GM21717 (cell line): Measurements from ENCODE around the gene P2RY12.
"Not testable (repeated sequence)": the region's sequence is repeated elsewhere in the genome, so short reads cannot be mapped to it uniquely, and the experiment has no call there.

Experiments
- ATAC-seq: cut with Tn5 transposase; IDR thresholded peaks from one replicate; pipeline ENCODE4 v1.9.1; 2021; ENCODE audit warnings: mild to moderate bottlenecking, moderate library complexity; ENCODE audit not compliant: unreplicated experiment

Gene P2RY12

GRCh38 chr3:151393146-151393830, 8.7 kb upstream of the P2RY12 start:
- ATAC-seq: no peak

DNA sequence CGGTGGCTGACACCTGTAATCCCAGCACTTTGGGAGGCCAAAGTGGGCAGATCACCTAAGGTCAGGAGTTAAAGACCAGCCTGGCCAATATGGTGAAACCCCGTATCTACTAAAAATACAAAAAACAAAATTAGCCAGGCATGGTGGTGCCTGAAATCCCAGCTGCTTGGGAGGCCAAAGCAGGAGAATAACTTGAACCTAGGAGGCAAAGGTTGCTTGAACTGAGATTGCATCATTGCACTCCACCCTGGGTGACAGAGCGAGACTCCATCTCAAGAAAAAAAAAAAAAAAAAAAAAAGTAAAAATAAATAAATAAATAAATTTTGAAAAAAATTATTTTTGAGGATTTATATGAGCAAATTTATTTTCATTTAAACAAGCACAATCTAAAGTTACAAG, 7.6 kb upstream of the P2RY12 start:
- not testable (repeated sequence) for ATAC-seq

GRCh38 chr3:151391720-151392119, 7.2 kb upstream of the P2RY12 start:
- ATAC-seq: no peak

- no peak for ATAC-seq
Observed at GRCh38 chr3:151387842-151388241, 3.3 kb upstream of the P2RY12 start.

DNA sequence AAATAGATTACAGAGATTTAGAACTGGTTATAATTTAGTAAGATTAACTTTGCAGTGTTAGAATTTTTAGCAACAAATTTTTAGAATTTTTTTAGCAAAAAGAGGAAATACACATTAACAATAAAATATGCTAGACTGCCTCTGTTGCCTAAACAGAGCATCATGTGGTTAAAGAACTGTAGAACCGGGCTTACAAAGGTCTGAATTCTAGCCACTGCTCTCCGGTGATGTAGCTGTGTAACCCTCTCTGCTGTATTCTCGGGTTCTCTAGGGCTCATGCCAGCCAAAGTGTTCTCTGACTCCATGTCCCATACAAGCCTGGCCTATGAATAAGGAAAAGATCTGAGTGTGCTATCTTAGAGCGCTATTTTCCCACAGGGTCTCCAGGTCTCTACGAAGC, 2.9 kb upstream of the P2RY12 start:
- ATAC-seq: no peak

DNA sequence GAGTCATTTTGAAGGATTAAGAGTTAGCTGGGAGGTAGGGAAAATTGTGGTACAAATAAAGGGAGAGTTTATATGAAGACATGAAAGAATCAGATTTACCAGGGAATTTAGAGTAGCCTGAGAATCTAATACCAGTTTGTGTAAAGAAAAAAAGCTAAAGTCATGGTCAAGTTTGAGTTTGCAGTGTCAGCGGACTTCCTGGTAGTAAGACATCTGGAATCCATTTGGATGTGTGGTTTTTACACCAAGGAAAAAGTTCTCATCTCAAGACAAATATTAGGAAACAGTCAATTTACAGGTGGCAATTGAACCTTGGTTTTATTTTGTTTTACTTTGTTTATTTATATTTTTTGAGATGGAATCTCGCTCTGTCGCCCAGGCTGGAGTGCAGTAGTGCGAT, 1.5 kb upstream of the P2RY12 start:
- no peak for ATAC-seq

- ATAC-seq: peak; percentile 57
Observed at GRCh38 chr3:151383956-151384355, 597 bp downstream of the P2RY12 start.

DNA sequence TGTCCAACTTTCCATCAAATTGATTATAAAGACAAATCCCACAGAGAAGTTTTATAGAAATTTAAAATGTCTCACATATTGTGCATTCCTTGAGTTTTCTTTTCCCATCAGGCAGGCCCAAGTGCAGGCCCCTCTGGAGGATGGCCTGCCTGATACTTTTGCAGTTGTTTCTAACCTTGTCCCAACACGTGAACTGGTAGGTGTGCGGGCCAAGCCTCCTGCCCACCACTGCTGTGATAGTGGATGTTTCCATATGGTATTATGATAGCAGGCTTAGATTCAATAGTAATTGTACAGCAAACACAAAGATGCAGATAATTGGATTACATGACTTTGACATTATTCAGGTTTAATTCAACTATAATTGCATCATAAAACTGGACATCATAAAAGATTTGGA, 1.4 kb downstream of the P2RY12 start:
- ATAC-seq: no peak

DNA sequence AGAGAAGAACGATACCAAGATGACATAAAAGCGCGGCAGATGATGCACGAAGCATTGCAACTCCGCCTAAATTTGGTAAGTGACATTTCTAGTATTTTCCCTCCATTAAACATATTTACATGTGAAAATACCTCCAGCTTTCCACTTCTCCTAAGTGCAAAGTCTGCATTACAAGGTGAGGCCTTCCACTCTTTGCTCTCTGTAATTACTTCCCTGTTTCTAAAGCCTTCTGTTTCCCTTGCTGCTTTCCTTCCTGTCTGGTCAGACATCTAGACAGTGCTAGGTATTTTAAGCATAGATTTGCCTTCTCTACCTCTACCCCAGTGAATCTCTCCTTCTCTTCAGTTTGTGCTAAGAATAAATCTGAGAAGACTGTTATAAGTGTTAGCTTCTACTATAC, 1.9 kb downstream of the P2RY12 start:
- ATAC-seq: peak; percentile 31

GRCh38 chr3:151379083-151379734, 5.3 kb downstream of the P2RY12 start:
- ATAC-seq: no peak

GRCh38 chr3:151377768-151378385, 6.7 kb downstream of the P2RY12 start:
- ATAC-seq: peak; percentile 61

DNA sequence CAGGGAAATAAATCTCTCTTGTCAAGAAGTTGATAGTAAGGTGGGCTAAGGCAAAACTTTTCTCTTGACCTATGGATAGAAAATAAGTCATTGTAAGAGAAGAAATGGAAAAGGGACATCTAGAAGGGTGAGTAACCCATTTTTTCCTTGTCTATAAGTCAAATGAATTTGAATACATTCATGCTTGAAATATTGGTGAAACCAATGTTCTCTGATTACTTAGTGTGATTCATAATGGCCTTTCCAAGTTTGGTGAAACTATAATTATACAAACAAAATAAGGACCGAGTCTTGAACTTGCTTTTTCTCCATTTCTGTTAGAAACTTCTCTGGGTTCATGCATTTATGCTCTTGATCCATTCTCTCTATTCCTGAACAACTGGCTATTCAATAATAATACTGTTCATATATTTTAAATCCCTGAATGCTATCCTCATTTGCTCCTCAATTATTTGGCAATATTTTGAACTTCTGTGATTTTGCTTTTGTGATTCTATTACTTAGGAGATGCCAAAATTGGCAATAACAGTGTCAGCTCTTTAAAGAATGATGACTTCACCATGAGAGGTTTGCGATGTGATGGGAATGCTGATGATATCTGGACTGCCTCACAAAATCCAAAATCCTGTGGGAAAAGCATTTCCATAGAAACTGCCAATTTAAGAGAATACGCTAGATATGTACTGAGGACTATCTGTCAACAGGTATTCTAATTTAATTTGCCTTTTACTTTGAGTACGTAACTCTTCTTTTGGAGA, 12.3 kb downstream of the P2RY12 start:
- ATAC-seq: no peak

DNA sequence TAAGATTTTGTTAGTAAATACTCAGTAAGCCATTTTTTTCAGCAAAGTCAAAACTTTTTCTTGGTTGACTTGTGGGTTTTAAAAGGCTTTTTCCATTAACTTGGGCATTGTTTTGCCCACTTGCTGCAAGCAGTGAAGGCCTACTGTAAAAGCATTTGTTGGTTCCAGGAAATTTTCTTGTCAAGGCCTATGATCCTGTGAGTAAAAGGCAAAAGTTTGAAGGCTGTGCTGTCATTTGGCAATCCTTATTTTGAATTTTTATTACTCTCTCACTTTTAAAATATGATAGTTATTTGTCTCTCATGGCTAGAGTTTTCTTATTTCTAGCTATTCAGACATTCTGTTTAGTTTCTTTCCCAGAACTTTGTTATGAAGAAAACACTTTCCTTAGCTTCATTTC, 13.0 kb downstream of the P2RY12 start:
- no peak for ATAC-seq

DNA sequence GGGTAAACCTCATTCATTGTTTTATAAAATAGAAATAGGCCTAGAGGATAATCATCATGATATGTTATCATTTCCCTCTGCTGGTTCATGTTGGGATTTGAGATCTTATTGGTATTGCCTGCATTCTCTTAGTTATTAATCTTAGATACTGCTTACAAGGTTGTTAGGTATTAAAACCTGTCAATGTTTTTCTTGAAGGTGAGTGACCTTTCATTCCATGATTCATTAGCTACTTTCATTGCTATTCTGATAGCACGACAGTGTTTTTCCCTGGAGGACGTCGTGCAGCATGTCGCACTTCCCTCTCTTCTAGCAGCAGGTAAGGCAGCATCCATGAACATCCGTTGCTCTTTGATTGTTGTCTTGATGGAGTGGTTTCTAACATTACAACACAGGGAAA, 17.1 kb downstream of the P2RY12 start:
- no peak for ATAC-seq

GRCh38 chr3:151366993-151367392, 17.6 kb downstream of the P2RY12 start:
- no peak for ATAC-seq

GRCh38 chr3:151362751-151363174, 21.8 kb downstream of the P2RY12 start:
- no peak for ATAC-seq

DNA sequence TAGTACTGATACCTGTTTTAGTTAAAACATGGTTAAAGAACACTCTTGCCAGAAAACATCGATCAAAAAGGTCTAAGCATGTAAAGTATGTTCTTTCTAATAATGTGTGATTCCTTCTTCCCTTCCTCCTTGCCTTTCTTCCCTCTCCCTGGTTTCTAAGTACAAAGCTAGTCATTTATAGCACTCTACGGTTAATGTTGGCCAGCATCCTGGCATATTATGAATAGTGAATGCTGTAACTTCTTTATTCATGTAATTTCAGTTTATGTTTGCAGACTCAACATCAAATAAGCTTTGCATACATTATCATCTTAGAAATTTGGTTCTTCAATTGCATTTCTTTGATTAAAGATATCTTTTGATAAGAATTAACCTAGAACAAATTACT, 27.1 kb downstream of the P2RY12 start:
- no peak for ATAC-seq

GRCh38 chr3:151356794-151357462, 27.6 kb downstream of the P2RY12 start:
- ATAC-seq: no peak

- ATAC-seq: peak; percentile 30
Observed at GRCh38 chr3:151351648-151352047, 32.9 kb downstream of the P2RY12 start.

GRCh38 chr3:151351219-151351618, 33.3 kb downstream of the P2RY12 start:
- peak; percentile 88 for ATAC-seq

DNA sequence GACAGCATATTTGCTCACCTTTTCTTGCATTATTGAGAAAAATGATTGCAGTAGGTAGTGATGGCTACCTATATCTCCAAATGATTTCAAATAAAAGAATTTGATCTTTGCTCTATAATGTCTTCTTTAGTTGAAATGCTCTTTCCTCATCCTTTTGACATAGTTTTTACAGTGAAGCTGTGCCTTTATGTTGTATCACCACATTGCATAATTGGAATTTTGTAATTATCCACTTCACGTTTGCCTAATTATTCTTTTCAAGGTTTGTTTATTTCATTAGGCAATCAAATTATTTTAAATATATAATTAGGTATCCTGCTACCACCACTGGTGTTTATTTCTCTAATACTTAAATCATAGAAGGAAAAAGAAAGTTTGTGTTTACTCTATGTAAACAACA, 33.9 kb downstream of the P2RY12 start:
- ATAC-seq: no peak
